Measurements from ENCODE around the gene EFCAB7.
A peak's percentile ranks its signal among the peaks of the same experiment; 100 is the strongest.

- TF ChIP-seq, protein P1, sequence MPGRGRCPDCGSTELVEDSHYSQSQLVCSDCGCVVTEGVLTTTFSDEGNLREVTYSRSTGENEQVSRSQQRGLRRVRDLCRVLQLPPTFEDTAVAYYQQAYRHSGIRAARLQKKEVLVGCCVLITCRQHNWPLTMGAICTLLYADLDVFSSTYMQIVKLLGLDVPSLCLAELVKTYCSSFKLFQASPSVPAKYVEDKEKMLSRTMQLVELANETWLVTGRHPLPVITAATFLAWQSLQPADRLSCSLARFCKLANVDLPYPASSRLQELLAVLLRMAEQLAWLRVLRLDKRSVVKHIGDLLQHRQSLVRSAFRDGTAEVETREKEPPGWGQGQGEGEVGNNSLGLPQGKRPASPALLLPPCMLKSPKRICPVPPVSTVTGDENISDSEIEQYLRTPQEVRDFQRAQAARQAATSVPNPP (CRISPR knock-in tag; IDR thresholded peaks at IDR 0.05), result no peak
- TF ChIP-seq TBL1XR1 (IDR thresholded peaks at IDR 0.05; ENCODE audit: borderline replicate concordance, low read length, partially characterized antibody) (no peak), ETV5 (CRISPR knock-in tag; IDR thresholded peaks at IDR 0.05; ENCODE audit: borderline replicate concordance) (no peak), FOSL1 (CRISPR knock-in tag; IDR thresholded peaks at IDR 0.05; ENCODE audit: borderline replicate concordance) (no peak), HIVEP1 (CRISPR knock-in tag; IDR thresholded peaks at IDR 0.05) (no peak), SNAI1 (CRISPR knock-in tag; IDR thresholded peaks at IDR 0.05; ENCODE audit: borderline replicate concordance) (no peak), ZNF17 (CRISPR knock-in tag; IDR thresholded peaks at IDR 0.05) (no peak), DNMT3B (CRISPR knock-in tag; conservative IDR thresholded peaks at IDR 0.05) (no peak), ARHGAP35 (CRISPR knock-in tag; IDR thresholded peaks at IDR 0.05; ENCODE audit: borderline replicate concordance) (no peak), CREB1 (IDR thresholded peaks at IDR 0.05) (no peak), CREB1 (CRISPR knock-in tag; IDR thresholded peaks at IDR 0.05) (no peak), NCOA1 (CRISPR knock-in tag; IDR thresholded peaks at IDR 0.05) (no peak), GZF1 (CRISPR knock-in tag; IDR thresholded peaks at IDR 0.05) (no peak)
- TF ChIP-seq, protein P2, sequence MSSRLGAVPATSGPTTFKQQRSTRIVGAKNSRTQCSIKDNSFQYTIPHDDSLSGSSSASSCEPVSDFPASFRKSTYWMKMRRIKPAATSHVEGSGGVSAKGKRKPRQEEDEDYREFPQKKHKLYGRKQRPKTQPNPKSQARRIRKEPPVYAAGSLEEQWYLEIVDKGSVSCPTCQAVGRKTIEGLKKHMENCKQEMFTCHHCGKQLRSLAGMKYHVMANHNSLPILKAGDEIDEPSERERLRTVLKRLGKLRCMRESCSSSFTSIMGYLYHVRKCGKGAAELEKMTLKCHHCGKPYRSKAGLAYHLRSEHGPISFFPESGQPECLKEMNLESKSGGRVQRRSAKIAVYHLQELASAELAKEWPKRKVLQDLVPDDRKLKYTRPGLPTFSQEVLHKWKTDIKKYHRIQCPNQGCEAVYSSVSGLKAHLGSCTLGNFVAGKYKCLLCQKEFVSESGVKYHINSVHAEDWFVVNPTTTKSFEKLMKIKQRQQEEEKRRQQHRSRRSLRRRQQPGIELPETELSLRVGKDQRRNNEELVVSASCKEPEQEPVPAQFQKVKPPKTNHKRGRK (CRISPR knock-in tag; IDR thresholded peaks at IDR 0.05), result no peak
- TF ChIP-seq, protein P3, sequence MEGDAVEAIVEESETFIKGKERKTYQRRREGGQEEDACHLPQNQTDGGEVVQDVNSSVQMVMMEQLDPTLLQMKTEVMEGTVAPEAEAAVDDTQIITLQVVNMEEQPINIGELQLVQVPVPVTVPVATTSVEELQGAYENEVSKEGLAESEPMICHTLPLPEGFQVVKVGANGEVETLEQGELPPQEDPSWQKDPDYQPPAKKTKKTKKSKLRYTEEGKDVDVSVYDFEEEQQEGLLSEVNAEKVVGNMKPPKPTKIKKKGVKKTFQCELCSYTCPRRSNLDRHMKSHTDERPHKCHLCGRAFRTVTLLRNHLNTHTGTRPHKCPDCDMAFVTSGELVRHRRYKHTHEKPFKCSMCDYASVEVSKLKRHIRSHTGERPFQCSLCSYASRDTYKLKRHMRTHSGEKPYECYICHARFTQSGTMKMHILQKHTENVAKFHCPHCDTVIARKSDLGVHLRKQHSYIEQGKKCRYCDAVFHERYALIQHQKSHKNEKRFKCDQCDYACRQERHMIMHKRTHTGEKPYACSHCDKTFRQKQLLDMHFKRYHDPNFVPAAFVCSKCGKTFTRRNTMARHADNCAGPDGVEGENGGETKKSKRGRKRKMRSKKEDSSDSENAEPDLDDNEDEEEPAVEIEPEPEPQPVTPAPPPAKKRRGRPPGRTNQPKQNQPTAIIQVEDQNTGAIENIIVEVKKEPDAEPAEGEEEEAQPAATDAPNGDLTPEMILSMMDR (CRISPR knock-in tag; IDR thresholded peaks at IDR 0.05), result peak; percentile 62
These were observed 34.2 kb downstream of the EFCAB7 start for GRCh38 chr1:63557365-63557987.
